Stimulated activated CD4-positive, alpha-beta T cell treated with anti-CD3 and anti-CD28 coated beads, Interleukin-2, amount 100 ng/mL, for 24 hours (primary cell): ENCODE measurements around the gene ARHGAP42.
"Not testable (repeated sequence)": the region's sequence is repeated elsewhere in the genome, so short reads cannot be mapped to it uniquely, and the experiment has no call there.

Experiments
- DNase-seq, 2 donors: peaks; one replicate each; pipeline ENCODE4 v3.0.0-alpha.2; 2020

The ARHGAP42 gene

DNA sequence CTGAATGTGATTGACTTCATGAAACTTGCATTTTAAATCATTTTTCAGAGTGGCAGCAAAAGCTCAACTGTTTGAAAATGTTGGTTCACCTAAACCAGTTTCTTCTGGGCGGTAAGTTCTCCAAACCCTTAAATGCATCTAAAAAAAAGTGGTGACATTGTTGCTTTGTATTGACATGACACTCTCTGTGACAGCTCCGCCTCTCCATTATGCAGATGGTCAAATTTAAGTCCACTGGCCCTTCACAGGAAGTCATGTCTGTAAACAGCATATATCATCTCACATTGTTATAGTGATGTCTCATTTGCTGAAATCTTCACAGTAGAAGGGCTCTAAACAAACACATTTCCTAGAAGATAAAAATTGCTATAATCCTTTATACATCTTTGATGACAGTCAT is 291.9 kb downstream of the ARHGAP42 start:
- DNase-seq = no peak

DNA sequence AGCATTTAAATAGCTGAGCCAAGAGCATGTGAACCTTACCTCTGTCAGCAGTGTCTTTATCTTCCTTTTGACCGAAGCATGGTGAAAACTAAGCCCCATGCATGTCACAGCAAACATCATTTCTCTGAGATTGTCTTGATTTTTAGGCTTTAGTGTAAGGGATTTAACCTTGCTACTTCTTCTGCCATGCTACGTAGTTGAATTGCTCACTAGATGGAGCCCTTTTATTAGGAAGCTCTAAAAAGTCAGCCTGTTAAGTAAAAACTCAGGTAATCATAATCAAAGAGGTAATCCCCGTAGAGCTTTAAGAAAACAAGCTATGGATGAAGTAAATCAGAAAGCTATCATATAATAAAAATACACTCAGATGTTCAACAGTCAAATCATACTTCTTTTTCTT is 293.1 kb downstream of the ARHGAP42 start:
- DNase-seq = no peak

DNA sequence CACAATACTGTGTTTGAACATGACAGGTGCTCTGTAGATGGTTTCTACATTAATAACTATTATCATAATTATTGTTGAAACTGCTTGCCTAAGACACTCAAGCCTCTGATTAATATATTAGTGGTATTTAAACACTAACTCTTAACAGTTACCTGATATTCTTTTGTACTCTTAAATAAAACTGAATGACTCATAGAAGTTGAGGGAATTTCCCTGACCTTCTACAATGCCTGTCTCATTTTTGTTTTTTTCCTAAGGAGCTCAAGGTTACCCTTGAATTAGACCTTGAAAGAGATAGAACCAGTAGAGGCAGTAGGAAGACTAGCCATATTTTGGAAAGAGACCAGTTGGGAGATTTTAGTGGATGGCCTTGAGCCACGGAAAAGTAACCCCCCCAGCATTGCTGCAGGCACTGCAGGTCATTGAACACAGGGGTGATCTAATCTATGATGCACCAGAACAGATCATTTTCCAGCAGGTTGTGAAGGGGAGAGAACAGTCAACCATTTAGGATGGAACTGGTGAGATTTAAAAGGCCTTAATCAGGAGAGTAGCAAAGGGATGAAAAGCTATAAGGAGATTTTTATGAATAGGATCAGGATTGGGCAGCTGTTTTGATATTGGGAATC is 294.2 kb downstream of the ARHGAP42 start:
- DNase-seq = no peak

DNA sequence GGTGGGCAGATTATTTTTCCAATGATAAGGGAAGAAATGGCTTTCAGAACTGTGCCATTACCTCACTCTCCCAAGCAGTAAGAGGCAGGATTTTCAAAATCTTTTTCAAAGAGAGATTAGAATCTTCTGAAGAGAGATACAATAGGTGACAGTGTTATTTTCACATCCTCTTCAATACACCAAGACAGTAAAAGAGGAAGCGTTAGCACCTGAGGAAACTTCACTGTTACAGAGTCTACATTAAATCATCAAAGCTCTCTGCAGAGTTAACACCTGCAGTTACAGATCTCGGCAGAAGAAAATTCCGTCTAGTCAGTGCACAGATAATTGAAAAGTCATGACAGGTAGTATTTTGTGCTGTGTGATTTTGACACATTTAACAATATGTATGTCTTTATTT is 297.6 kb downstream of the ARHGAP42 start:
- DNase-seq = no peak

DNA sequence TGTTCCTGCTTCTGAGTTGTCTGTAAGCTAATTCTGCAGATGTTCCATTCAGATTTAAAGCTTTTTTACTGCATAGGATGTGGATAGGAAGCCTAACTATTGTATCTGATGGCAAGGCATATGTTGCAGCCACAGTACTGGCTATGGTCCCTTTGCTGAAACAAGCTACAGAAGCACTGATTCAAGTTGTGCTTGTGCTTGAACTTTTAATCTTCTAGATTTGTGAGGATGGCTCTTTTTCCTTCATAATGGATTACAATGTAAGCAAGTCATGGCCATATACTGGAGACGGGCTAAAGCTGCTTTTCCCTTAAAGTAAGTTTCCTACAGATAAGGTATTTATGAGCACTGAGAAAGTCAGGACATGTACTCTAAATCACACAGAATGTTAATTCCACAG is 303.8 kb downstream of the ARHGAP42 start:
- DNase-seq = no peak

DNA sequence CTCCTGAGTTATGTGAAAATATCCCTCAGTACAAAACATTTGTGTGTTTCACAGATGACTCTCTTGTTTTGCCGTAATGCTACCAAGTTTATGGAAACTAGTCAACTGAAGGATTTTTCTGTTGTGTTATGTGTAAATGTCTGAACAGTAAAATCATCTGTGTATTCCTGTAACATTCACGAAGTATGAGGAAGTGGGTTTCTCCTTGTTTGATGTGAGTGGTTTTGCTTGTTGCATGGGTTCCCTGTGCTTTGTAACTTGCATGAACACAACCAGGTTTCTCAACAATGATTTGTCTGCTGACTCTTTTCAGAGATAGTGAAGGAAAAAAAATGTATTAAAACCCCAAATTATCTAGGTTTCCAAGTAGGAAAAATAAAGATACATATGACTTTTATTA is 304.5 kb downstream of the ARHGAP42 start:
- no peak for DNase-seq

DNA sequence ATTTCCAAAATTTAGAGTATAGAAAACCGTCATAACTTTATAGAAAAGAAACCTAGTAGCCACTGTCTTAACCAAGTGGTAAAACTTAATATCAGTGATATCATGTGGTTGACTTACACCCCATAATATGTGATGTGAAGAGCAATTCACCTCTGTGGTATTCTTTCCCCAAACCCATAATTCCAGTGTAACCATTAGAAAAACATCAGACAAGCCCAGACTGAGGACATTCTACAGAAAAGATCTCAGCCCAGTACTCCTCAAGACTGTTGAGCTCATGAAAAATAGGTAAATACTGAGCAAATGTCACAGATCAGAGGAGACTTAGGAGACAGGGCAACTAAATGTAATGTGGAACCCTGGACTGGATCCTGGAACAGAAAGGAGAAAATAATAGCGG is 307.9 kb downstream of the ARHGAP42 start:
- no peak for DNase-seq

DNA sequence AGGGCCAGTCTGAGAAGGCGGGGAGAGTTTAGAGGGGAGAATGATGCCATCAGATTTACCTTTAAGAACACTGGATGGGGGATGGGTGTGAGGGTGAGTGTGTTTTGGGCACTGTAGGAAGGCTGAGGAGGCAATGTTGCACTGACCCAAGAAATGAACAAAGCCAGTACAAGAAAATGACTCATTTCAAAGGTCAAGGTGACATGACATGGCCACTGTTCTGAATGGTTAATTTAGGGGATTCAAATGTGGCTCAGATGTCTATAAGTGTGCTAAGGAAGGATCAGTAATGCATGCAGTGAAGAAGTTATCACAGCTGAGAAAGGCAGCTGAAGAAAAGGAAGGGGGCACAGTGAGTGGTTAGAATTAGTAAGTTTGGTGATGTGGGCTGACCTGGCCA is 312.7 kb downstream of the ARHGAP42 start:
- no peak for DNase-seq

DNA sequence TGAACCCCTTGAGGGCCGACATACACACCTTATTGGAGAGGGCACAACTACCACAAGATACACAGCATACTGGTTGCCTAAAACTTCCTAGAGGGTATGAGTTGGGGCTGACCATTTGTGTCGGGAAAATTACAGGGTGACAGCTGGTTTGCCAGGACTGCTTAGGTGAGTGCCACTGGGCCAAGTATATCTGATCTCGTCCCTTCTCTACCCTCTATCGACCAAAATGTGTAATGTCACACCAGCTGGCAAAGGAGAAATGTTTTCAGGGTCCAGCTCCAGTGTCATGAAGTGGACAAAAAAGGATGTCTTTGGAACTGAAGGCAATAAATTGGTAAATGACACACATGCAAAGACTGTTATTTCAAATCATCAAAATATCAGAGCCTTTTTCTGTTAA is 316.4 kb downstream of the ARHGAP42 start:
- DNase-seq = no peak

DNA sequence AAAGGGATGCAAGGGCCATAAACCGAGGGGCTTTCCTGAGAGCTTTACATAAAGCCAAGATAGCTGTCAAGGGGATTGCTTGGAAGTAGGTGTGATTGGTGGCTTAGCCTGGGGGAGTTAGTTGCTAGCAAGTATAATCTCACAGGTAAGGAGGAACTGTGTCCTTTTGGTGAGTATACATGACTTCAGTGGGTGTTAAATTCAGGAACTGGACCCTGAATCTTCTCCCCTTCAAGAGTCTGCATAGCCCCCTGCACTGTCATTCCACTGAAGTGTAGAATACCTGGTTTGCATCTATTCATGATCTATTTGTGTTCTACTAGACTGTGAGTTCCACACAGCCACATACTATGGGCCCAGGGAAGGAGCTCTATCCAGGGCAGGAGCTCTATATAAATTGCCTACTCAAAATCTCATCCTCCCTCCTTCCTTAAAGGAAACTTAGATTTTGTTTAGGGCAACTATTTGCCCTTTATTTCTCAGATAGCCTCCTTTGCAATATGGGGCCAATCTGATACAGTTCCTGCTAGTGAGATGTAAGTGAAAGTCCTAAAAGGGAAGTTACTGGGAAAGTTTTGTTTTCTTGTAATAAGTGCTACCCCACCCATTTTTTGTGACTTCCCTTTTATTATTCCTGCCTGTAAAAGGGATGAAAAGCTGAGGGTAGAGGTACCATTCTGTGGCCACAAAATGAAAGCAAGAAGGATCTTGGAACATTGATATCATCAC is 322.0 kb downstream of the ARHGAP42 start:
- DNase-seq = no peak

DNA sequence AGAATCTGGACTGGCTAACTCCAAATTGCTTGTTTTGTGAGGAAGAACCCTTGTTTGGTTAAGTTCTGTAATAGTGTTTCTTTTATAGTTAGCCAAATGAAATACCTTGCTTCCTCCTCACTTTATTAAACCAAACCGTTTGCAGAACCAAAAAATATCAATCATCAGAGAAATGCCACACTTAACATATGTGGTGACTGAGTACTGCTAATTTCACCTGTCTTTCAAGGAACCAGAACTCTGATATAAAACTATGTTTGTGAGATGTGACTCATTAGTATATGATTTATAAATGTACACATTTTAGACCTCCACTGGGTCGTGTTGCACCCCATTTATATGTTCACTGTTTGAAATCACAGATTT is 322.6 kb downstream of the ARHGAP42 start:
- DNase-seq = no peak

DNA sequence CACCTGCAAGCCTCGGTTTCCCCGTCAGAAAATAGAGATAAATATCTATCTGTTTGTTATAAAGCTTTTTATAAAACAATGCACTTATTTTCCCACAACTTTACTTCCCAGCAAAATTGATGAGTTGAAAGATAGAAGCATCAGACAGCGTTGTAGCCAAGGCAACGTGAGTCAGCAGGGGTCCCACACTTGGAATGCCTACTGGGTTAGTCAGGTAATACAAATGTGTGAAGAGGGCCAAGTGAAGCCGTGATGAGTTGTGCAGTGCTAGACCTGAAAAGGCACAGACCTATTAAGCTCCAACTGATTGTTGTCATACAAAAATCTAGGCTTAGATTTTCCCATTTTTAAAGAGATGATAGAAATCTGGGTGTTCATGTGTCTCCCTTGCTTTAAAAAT is 323.8 kb downstream of the ARHGAP42 start:
- no peak for DNase-seq

DNA sequence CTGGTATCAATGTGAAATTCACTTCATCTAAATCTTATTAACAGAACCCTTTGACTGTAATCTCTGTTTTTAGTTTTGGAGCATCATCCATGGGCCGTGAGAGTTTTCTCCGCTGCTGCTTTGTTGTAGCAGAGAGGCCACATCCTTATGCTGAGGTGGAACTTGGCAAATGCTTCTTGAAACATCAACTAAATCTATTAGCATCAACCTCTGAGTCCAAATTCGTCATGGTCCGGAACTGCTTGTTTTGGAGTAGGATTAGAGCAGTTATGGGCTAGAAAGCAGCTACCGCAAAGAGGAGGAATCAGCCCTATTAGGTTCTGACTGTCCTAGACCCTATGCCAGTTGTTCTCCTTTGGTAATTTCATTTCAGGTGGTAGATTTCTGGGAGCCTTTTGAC is 324.8 kb downstream of the ARHGAP42 start:
- DNase-seq = no peak

DNA sequence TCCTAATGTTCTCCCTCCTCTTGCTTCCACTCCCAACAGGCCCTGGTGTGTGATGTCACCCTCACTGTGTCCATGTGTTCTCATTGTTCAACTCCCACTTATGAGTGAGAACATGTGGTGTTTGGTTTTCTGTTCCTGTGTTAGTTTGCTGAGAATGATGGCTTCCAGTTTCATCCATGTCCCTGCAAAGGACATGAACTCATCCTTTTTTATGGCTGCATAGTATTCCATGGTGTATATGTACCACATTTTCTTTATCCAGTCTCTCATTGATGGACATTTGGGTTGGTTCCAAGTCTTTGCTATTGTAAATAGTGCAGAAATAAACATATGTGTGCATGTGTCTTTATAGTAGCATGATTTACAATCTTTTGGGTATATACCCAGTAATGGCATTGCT is 326.6 kb downstream of the ARHGAP42 start:
- not testable (repeated sequence) for DNase-seq

DNA sequence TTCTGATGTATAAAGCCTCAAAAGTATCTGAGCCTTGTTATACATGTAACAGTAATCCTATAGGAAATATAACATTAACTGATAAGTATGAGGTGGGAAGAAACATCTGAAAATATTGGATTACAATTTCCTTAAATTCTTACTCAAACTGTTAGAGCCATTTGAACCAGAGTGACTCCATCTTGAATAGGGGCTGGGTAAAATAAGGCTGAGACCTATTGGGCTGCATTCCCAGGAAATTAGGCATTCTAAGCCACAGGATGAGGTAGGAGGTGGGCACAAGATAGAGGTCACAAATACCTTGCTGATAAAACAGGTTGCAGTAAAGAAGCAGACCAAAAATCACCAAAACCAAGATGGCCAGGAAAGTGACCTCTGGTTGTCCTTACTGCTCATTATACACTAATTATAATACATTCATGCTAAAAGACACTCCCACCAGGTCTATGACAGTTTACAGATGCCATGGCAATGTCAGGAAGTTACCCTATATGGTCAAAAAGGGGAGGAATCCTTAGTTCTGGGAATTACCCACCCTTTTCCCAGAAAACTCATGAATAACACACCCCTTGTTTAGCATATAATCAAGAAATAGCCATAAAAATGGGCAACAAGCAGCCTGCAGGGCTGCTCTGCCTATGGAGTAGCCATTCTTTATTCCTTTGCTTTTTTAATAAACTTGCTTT is 327.7 kb downstream of the ARHGAP42 start:
- DNase-seq = no peak

DNA sequence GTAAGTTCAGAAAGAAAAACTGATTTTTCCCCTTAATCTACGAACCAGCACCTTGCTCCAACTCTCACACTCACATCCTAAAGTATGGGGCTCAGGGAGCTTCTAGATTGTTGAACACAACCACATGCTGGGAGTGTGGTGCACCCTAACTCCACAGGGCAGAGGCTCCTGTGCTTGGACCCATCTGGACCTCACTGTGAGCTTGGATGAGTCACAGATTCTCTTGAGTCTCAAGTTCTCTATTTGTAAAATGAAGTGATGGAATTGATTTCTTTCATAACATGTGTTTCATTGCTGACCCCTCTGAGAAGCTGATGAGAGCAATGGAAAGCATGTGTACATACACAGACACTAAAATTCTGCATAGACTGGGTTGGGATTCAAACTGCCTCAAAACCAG is 332.8 kb downstream of the ARHGAP42 start:
- no peak for DNase-seq

DNA sequence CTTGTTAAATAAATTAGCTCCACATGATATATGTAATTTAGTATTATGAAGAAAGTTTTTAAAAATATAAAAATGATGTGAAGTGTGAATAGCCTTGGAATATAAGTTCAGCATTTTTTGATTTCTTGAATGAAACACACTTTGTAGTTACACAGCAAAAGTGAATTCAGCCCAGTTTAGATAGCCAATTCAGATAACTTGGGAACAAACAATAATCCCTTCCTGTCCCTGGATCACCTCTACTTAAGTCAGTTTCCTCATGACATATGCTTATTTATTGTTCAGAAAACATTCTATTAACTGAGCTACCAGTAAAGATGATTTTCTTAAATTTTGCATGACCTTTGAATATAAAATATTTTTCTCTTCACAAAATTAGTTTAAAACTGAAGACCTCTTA is 335.2 kb downstream of the ARHGAP42 start:
- DNase-seq = no peak

DNA sequence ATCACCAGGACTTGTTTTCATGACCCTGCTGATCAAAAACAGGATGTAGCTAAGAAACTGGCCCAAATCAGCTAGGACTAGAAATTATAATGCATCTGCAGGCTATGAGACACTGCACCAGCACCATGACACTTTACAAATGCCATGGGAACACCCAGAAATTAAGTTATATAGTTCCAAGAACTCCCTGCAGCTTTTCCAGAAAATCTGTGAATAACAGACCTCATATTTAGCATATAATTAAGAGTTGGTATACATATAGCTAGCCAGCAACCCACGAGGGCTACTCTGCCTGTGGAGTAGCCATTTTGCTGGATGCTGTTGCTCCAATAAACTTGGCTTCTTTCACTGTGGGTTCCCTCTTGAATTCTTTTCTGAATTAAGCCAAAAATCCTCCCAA is 341.6 kb downstream of the ARHGAP42 start:
- no peak for DNase-seq

DNA sequence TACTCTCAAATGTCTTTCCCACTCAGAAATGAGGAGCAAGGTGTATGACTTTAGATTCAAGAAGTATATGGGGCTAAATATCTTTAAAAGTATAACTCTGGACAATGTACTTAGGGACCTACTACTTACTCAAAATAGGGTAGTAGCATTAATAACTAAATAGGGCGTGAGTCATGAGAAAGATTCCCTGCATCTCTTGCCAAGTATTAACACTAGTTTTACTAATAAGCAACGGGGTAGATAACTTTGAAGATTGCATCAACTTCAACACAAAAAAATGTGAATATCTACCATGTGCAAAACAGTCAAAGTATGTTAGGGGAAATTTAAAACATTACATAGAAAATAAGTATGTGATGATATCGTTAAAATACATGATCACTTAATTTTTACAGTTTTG is 342.9 kb downstream of the ARHGAP42 start:
- no peak for DNase-seq

DNA sequence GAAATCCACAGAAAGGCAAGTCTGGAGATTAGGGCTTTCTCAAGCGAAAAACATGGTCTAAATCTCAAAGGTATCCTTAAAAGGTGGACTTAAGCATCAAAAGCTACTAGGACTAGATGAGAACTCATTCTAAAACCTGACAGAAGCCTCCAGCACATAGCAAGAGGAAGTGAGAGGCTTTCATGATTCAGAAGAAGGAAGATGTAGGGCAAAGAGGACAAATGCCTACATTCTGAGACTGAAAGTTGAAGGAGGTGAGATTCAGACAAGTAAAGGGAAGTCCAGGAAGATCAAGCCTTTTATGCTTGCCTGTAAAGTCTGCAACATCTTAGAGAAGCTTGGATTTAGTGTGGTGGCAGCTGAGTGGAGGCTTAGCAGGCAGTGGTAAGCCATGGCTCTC is 343.6 kb downstream of the ARHGAP42 start:
- no peak for DNase-seq

DNA sequence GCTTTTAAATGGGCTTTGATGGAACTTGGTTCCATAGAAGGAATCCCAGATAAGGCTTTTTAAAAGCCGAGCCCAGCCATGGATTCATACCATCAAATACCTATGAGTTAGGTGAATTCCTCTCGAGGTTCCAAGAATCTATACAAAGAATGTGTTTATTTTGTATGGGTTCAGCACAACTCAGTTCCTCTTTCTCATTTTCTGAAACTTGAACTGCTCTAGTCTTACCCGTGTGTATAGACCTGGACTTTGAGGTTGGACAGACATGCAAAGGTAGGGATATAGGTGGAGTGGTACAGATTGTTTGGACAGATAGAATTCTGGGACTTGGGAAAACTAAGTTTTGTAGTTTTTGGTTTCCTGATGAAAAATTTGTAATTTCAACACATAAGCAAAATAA is 344.6 kb downstream of the ARHGAP42 start:
- no peak for DNase-seq

DNA sequence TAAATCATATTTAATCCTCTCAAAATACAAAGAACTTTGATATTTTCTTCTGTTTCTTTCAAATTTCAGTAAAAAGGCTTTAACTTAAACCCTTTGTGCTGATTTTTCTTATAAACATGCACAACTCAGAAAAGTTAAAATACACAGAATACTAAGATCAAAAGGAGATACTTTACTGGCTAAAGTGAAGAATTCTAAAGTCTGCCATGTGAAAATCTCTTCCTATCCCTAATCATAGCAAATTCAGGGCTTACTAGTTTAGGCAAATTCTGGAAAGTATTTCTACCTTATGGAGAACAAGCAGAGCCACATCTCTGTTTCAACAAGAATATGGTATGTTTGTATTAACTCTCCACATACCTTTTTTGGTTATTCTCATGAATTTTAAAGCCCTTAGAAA is 345.9 kb downstream of the ARHGAP42 start:
- no peak for DNase-seq

DNA sequence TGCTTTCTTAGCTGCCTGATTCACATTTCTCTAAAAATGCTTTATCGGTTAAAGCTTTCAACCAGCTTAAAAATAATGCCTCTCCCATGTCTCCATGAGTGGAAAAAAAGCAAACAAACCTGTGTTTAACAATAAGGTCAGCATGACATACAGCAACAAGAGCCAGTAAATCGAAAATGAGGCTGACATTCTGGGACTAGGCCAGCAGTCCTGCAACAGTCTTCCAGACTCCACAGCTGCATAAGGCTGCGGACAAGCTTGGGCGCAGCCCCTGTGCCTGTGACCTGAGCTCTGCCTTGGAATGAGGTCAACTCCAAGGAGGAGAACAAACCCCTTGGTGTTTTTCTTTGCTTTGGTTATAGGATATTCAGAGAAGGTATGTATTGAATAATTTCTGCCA is 347.0 kb downstream of the ARHGAP42 start:
- no peak for DNase-seq

DNA sequence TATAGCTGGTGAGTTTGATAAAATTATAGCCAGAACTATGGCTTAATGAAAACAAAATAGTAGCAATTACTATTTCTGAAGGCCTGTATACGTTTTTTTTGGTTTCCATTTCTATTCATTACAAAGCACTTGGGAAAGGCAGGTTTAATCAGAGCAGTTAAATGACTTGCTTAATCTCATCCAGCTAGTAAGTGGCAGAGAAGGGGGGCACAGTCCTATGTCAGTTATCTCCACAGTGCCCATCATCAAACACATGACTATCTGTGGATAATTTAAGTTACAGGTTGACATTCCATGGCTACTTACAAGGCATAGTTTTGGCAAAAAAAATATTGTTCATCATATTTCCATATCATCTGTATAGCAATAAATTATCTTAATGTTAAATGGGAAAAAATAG is 348.8 kb downstream of the ARHGAP42 start:
- DNase-seq = no peak
